Measurements from ENCODE around the gene GAL3ST3. TPM values are rescaled to one million over a fixed set of nuclear protein-coding genes. Genes with fewer than 3 reads are reported as not detected.

Gene GAL3ST3
- total RNA-seq, 2 donors from 2014 or later, result 22.7 to 29.0 TPM

GRCh38 chr11:66044757-66045156 lies 4.2 kb downstream of the GAL3ST3 start:
- Histone ChIP-seq H3K9me3 (no peaks in the 10 kb centered on the region), H3K4me3 (no peak overlapping the region)
- TF ChIP-seq, protein P1, sequence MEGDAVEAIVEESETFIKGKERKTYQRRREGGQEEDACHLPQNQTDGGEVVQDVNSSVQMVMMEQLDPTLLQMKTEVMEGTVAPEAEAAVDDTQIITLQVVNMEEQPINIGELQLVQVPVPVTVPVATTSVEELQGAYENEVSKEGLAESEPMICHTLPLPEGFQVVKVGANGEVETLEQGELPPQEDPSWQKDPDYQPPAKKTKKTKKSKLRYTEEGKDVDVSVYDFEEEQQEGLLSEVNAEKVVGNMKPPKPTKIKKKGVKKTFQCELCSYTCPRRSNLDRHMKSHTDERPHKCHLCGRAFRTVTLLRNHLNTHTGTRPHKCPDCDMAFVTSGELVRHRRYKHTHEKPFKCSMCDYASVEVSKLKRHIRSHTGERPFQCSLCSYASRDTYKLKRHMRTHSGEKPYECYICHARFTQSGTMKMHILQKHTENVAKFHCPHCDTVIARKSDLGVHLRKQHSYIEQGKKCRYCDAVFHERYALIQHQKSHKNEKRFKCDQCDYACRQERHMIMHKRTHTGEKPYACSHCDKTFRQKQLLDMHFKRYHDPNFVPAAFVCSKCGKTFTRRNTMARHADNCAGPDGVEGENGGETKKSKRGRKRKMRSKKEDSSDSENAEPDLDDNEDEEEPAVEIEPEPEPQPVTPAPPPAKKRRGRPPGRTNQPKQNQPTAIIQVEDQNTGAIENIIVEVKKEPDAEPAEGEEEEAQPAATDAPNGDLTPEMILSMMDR (IDR thresholded peaks at IDR 0.05), result no peak

DNA sequence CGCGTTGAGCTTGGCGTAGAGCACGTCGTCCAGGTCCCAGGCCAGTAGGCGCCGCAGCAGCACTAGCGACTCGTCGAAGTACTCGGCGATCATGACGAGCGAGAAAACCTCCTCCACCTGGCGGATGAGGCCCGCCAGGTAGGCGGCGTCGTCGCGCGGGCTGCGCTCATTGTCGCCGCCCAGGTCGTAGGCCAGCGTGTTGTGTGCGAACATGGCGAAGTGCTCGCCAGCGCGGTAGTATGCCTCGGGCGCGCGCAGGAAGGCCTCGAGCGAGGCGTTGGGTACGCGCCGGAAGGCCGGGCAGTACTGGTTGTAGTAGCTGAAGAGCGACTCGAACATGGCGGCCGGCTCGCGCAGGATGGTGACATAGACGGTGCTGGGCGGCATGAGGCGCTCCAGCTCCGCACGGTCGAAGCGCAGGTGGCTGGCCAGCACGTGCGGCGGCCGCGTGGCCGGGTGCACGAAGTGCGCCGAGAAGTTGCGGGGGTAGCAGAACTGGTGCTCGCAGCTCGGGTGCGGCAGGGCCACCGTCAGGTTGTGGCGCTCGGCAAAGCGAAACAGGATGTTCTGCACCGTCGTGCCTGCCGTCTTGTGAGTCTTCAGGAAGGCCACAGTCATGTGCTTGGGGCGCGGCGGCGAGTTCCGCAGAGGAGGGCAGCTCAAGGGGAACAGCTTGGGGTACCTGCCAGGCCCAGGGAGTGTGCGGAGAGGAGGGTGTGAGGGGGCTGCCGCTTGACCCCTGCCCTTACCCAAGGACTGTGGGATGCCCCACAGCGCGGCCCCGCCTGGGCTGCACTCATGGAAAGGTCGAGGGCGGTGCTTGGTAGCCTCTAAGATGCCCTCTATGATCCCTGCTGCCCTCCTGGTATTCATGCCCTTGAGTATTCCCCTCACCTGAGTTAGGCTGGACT lies 5.7 kb downstream of the GAL3ST3 start:
- H3K36me3 ChIP-seq, result no peaks in the 10 kb centered on the region
- H3K27me3 ChIP-seq, result no peaks in the 10 kb centered on the region
- H3K4me3 ChIP-seq, result no peak overlapping the region
- peaks cover 3 to 18% of the 10 kb centered on the region in 2 donors for H3K4me1 ChIP-seq
- TF ChIP-seq, protein P1 (IDR thresholded peaks at IDR 0.05), result no peak
- H3K9me3 ChIP-seq, result no peaks in the 10 kb centered on the region
- no peak for DNase-seq (ENCODE audit: low spot score)
- no peak overlapping the region for H3K27ac ChIP-seq

More at GRCh38 chr11:66044757-66045156, 4.2 kb downstream of the GAL3ST3 start:
- Histone ChIP-seq H3K27me3 (no peaks in the 10 kb centered on the region), H3K36me3 (no peaks in the 10 kb centered on the region), H3K4me1 (peaks cover 3 to 24% of the 10 kb centered on the region in 2 donors), H3K27ac (no peak overlapping the region)
- no peak for DNase-seq (ENCODE audit: low spot score)

- no peaks in the 10 kb centered on the region for H3K9me3 ChIP-seq
- no peak overlapping the region for H3K27ac ChIP-seq
- no peak overlapping the region for H3K4me3 ChIP-seq
- no peak for DNase-seq (ENCODE audit: low spot score)
- peaks cover 3 to 13% of the 10 kb centered on the region in 2 donors for H3K4me1 ChIP-seq
- TF ChIP-seq, protein P1 (IDR thresholded peaks at IDR 0.05), result no peak
- H3K27me3 ChIP-seq, result no peaks in the 10 kb centered on the region
- no peaks in the 10 kb centered on the region for H3K36me3 ChIP-seq
Measured at GRCh38 chr11:66042227-66042995, 6.5 kb downstream of the GAL3ST3 start.

DNA sequence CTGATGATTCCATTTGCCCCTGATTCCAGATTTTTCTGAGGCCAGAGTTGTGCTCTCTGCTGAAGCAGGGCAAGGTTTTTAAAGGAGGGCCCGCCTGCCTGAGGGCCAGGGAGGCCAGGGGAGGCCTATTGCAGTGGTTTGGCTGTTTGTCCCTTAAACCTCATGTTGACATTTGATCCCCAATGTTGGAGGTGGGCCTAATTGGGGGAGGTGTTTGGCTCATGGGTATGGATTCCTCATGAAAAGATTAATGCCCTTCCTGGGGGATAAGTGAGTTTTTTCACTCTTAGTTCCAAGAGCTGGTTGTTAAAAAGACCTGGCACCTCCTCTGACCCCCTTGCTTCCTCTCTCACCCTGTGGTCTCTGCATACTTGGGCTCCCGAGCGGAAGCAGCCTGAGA lies 9.2 kb downstream of the GAL3ST3 start:
- H3K27ac ChIP-seq, result no peak overlapping the region
- H3K27me3 ChIP-seq, result no peaks in the 10 kb centered on the region
- H3K4me1 ChIP-seq, result peaks cover 0 to 6% of the 10 kb centered on the region in 2 donors
- H3K4me3 ChIP-seq, result no peak overlapping the region
- no peak for DNase-seq (ENCODE audit: low spot score)
- no peaks in the 10 kb centered on the region for H3K36me3 ChIP-seq
- H3K9me3 ChIP-seq, result no peaks in the 10 kb centered on the region
- TF ChIP-seq, protein P1 (IDR thresholded peaks at IDR 0.05), result no peak

DNA sequence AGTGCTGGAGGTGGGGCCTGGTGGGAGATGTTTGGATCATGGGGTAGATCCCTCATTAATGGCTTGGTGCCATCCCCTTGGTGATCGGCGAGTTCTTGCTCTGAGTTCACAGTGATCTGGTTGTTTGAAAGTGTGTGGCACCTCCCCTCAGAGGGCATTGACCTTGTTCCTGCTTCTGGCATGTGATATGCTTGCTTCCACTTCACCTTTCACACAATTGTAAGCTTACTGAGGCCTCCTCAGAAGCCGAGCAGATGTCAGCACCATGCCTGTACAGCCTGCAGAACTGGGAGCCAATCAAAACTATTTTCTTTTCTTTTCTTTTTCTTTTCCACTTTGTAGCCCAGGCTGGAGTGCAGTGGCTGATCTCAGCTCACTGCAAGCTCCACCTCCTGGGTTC lies 11.6 kb downstream of the GAL3ST3 start:
- TF ChIP-seq, protein P1 (IDR thresholded peaks at IDR 0.05), result no peak

More for the DNA sequence above, 11.6 kb downstream of the GAL3ST3 start:
- H3K36me3 ChIP-seq, result no peaks in the 10 kb centered on the region
- H3K9me3 ChIP-seq, result no peaks in the 10 kb centered on the region
- no peak for DNase-seq (ENCODE audit: low spot score)
- H3K27me3 ChIP-seq, result no peaks in the 10 kb centered on the region
- no peak overlapping the region for H3K4me3 ChIP-seq
- H3K4me1 ChIP-seq, result peaks cover 0 to 6% of the 10 kb centered on the region in 2 donors
- no peak overlapping the region for H3K27ac ChIP-seq
